ENCODE measurements around the gene PDLIM1. TPM values are rescaled to one million over a fixed set of nuclear protein-coding genes. Genes with fewer than 3 reads are reported as not detected.

The PDLIM1 gene
- total and polyA plus RNA-seq, 8 donors: 41.7 to 289 (median 182) TPM

DNA sequence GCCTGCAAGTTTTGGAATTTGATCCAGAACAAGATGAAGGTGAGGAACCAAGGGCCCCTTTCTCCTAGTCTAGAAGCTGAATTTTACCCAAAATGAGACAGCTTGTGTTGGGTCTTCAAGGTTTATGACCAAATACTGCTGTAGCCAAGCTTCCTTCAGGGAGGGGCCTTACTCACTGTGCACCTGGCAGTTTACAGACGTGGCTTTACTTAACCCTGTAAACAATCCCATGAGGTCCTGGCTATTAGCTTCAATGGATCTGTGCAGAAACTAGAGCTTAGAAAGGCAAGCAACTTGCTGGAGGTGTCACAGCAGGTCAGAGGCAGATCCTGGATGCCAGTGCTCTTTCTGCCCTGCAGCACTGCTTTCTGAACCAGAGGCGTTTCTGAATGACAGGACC lies 46.7 kb downstream of the PDLIM1 start:
- Histone ChIP-seq H3K27ac (no peak overlapping the region), H3K27me3 (no peaks in the 10 kb centered on the region), H3K9me3 (no peaks in the 10 kb centered on the region), H3K36me3 (peaks cover 22 to 87% (median 65%) of the 10 kb centered on the region in 4 donors), H3K4me1 (peaks cover 7 to 24% (median 11%) of the 10 kb centered on the region in 4 donors), H3K4me3 (no peak overlapping the region)
- WGBS, 5 donors: 45 to 70% (median 52%) methylated on average over 2 of the region's 2 CpGs
- intact Hi-C loops (cut with DNase I; ENCODE audit: low total_unique reads): no loop called here
- no peak for DNase-seq
- TF ChIP-seq POLR2AphosphoS5 (IDR thresholded peaks at IDR 0.05): no peak
- TF ChIP-seq, protein P1, sequence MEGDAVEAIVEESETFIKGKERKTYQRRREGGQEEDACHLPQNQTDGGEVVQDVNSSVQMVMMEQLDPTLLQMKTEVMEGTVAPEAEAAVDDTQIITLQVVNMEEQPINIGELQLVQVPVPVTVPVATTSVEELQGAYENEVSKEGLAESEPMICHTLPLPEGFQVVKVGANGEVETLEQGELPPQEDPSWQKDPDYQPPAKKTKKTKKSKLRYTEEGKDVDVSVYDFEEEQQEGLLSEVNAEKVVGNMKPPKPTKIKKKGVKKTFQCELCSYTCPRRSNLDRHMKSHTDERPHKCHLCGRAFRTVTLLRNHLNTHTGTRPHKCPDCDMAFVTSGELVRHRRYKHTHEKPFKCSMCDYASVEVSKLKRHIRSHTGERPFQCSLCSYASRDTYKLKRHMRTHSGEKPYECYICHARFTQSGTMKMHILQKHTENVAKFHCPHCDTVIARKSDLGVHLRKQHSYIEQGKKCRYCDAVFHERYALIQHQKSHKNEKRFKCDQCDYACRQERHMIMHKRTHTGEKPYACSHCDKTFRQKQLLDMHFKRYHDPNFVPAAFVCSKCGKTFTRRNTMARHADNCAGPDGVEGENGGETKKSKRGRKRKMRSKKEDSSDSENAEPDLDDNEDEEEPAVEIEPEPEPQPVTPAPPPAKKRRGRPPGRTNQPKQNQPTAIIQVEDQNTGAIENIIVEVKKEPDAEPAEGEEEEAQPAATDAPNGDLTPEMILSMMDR (IDR thresholded peaks at IDR 0.05): no peak
- no peak for TF ChIP-seq POLR2A (IDR thresholded peaks at IDR 0.05)
- TF ChIP-seq EP300 (IDR thresholded peaks at IDR 0.05): no peak

DNA sequence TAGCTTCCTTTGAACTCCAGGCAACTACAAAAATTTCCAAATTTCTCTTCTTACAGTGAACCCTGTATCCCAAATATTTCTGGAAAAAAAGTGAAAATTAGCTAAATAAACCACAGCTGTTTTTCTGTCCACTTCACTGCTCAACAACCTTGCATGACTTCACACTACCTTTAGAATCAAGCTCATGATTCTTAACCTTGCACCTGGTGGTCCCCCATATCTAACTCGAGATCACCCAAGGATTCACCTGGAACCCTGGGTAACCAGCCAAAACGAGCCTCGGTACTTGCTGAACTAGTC lies 47.5 kb downstream of the PDLIM1 start:
- no peak for DNase-seq
- Histone ChIP-seq H3K9me3 (no peaks in the 10 kb centered on the region), H3K27me3 (no peaks in the 10 kb centered on the region), H3K36me3 (peaks cover 21 to 89% (median 68%) of the 10 kb centered on the region in 4 donors), H3K4me1 (peaks cover 6 to 18% (median 10%) of the 10 kb centered on the region in 4 donors), H3K27ac (no peak overlapping the region), H3K4me3 (no peak overlapping the region)
- TF ChIP-seq POLR2AphosphoS5 (IDR thresholded peaks at IDR 0.05) (no peak), POLR2A (IDR thresholded peaks at IDR 0.05) (no peak), EP300 (IDR thresholded peaks at IDR 0.05) (no peak)
- TF ChIP-seq, protein P1 (IDR thresholded peaks at IDR 0.05): no peak
- WGBS, 5 donors: 56 to 64% (median 57%) methylated on average over 3 of the region's 3 CpGs
- intact Hi-C loops (cut with DNase I; ENCODE audit: low total_unique reads): no loop called here

DNA sequence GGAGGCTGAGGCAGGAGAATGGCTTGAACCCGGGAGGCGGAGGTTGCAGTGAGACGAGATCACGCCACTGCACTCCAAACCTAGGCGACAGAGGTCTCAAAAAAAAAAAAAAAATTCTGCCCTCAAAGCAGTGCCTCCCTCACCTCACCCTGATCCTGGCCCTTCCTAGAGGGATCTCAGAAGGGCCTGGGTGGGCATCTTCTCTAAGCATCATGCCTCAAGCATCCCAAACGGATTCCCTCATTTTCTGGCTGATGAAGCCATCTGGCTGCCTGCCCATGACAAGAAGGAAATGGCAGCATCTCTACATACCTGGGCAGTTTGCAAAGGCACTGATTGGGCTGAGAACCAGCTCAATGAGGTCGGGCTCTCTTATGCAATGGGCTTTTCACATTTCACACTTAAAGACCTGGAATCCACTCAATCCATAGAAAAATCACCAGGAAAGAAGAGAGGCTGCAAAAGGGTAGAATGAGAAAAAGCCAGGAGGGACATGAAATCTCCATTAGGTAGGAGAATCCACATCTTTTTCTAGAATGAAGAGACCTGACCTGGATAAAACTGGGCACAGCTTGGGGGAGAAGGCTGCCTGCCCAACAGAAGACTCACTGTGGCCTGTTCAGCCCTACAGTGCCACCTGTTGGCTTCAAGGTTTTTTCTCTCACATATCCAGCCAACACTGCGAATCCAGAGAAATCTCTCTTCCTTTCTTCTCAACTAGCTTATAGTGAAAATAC lies 48.1 kb downstream of the PDLIM1 start:
- Histone ChIP-seq H3K27me3 (no peaks in the 10 kb centered on the region), H3K4me3 (no peak overlapping the region), H3K9me3 (no peaks in the 10 kb centered on the region), H3K27ac (no peak overlapping the region), H3K4me1 (peaks cover 6 to 13% (median 9%) of the 10 kb centered on the region in 4 donors), H3K36me3 (peaks cover 23 to 94% (median 73%) of the 10 kb centered on the region in 4 donors)
- intact Hi-C loops (cut with DNase I; ENCODE audit: low total_unique reads): no loop called here
- TF ChIP-seq, protein P1 (IDR thresholded peaks at IDR 0.05): peak in 5 of 7 experiments; percentile 16 to 57 (median 27)
- TF ChIP-seq POLR2AphosphoS5 (IDR thresholded peaks at IDR 0.05): no peak
- WGBS, 5 donors: 76 to 82% (median 80%) methylated on average over 8 of the region's 8 CpGs
- DNase-seq: peak; percentile 61 to 82

DNA sequence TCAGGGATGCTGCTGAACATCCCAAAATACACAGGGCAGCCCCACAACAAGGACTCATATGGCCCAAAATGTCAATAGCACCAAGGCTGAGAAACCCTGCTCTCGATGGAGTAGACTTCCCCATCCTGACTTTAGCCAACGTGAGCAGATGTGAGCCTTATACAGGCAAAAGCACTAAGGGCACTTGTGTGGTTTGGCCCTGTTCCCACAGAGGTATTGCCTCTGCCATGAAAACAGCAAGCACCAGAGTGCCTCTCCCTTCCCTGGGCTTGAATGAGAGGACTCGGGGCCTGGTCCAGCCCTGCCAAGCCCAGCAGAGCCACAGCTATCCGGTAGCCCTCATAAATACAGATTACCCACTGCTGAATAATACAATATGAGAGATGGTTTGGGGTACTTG lies 49.3 kb downstream of the PDLIM1 start:
- H3K36me3 ChIP-seq: peaks cover 34 to 100% (median 85%) of the 10 kb centered on the region in 4 donors
- peak in 1 of 2 donors; percentile 52 for DNase-seq
- WGBS, 5 donors: 35 to 82% (median 50%) methylated on average over 3 to 4 of the region's 4 CpGs
- intact Hi-C loops (cut with DNase I; ENCODE audit: low total_unique reads): no loop called here
- peaks cover 0 to 3% (median under 1%) of the 10 kb centered on the region in 4 donors for H3K4me1 ChIP-seq
- TF ChIP-seq POLR2A (IDR thresholded peaks at IDR 0.05): no peak
- TF ChIP-seq, protein P1 (IDR thresholded peaks at IDR 0.05): no peak
- no peak for TF ChIP-seq EP300 (IDR thresholded peaks at IDR 0.05)
- no peak for TF ChIP-seq POLR2AphosphoS5 (IDR thresholded peaks at IDR 0.05)
- no peaks in the 10 kb centered on the region for H3K9me3 ChIP-seq
- H3K27me3 ChIP-seq: no peaks in the 10 kb centered on the region
- H3K4me3 ChIP-seq: no peak overlapping the region
- H3K27ac ChIP-seq: no peak overlapping the region
